Central memory CD8-positive, alpha-beta T cell (primary cell): Measurements from ENCODE around the gene SPATS2L.

Experiments
- ATAC-seq: fragments of 150-1000 bp; cut with Tn5 transposase; replicated peaks from 2 replicates; pipeline ENCODE4 v1.10.0; 2022; ENCODE audit warnings: mild to moderate bottlenecking, moderate FRiP score, moderate number of reproducible peaks; ENCODE audit not compliant: poor library complexity, severe bottlenecking; ENCODE audit errors: extremely low read depth
- DNase-seq, 2 donors: peaks; one replicate each; pipeline ENCODE4 v3.0.0; 2021; ENCODE audit warnings: low spot score in 2 of 2
- H3K27ac Mint-ChIP-seq: one replicate; pipeline ENCODE4 v1.8.0; 2022; ENCODE audit warnings: low read depth, mild to moderate bottlenecking, moderate library complexity, mixed read lengths
- H3K27me3 Mint-ChIP-seq: one replicate; pipeline ENCODE4 v1.8.0; 2022; ENCODE audit warnings: mixed read lengths
- H3K36me3 Mint-ChIP-seq: one replicate; pipeline ENCODE4 v1.8.0; 2022; ENCODE audit warnings: mild to moderate bottlenecking, moderate library complexity, mixed read lengths; ENCODE audit not compliant: insufficient read depth
- H3K4me1 Mint-ChIP-seq: one replicate; pipeline ENCODE4 v1.8.0; 2022; ENCODE audit warnings: mixed read lengths
- H3K4me3 Mint-ChIP-seq: one replicate; pipeline ENCODE4 v1.8.0; 2022; ENCODE audit warnings: mild to moderate bottlenecking, moderate library complexity, mixed read lengths
- H3K9me3 Mint-ChIP-seq: one replicate; pipeline ENCODE4 v1.8.0; 2022; ENCODE audit warnings: mixed read lengths

The SPATS2L gene

DNA sequence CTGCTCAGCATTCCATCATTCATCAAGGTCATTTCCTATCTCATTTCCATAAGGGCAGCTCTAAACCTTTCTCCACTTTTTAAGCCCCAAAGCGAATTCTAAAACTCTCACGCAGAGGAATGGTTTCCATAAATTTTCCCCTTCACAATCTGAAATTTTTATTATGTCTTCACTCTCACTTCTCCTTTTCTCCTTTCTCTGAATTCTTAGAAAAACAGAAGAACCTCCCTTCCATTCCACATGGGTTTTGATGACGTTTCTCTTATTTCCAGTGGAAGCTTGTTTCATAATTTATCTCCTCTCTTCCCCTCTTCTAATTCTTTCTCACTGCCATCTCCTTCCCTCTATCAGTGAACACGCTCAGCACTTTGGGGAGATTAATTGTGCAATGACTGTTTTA, 97.3 kb downstream of the SPATS2L start:
- no peaks in the 10 kb centered on the region for H3K36me3 Mint-ChIP-seq
- no peak overlapping the region for H3K27ac Mint-ChIP-seq
- ATAC-seq (no peak), DNase-seq (no peak)
- no peak overlapping the region for H3K4me3 Mint-ChIP-seq
- H3K27me3 Mint-ChIP-seq: no peaks in the 10 kb centered on the region
- H3K9me3 Mint-ChIP-seq: no peaks in the 10 kb centered on the region
- H3K4me1 Mint-ChIP-seq: peaks cover 12% of the 10 kb centered on the region

DNA sequence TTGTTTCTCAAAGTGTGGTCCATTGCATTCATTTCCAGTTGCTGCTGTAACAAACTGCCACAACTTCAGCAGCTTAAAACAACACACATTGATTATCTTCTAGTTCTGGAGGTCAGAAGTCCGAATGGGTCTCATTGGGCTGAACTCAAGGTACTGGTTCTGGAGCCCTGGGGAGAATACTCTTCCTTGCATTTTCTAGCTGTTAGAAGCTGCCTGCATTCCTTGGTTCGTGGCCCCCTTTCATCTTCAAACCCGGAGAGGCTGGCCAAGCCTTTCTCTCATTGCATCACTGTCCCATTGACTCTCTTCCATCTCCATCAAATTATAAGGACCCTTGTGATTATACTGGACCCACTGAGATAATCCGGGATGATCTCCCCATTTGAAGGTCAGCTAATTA, 98.1 kb downstream of the SPATS2L start:
- ATAC-seq (no peak), DNase-seq (no peak)
- peaks cover 12% of the 10 kb centered on the region for H3K4me1 Mint-ChIP-seq
- H3K4me3 Mint-ChIP-seq: no peak overlapping the region
- no peaks in the 10 kb centered on the region for H3K36me3 Mint-ChIP-seq
- no peak overlapping the region for H3K27ac Mint-ChIP-seq
- no peaks in the 10 kb centered on the region for H3K9me3 Mint-ChIP-seq
- H3K27me3 Mint-ChIP-seq: no peaks in the 10 kb centered on the region

- no peak overlapping the region for H3K27ac Mint-ChIP-seq
- no peaks in the 10 kb centered on the region for H3K27me3 Mint-ChIP-seq
- ATAC-seq (no peak), DNase-seq (no peak)
- H3K9me3 Mint-ChIP-seq: no peaks in the 10 kb centered on the region
- no peaks in the 10 kb centered on the region for H3K36me3 Mint-ChIP-seq
- no peak overlapping the region for H3K4me3 Mint-ChIP-seq
- H3K4me1 Mint-ChIP-seq: peaks cover 12% of the 10 kb centered on the region
Measured at GRCh38 chr2:200405599-200406298, 99.3 kb downstream of the SPATS2L start.

- H3K9me3 Mint-ChIP-seq: no peaks in the 10 kb centered on the region
- peaks cover 12% of the 10 kb centered on the region for H3K4me1 Mint-ChIP-seq
- no peaks in the 10 kb centered on the region for H3K27me3 Mint-ChIP-seq
- ATAC-seq: no peak
- DNase-seq: no peak
- no peak overlapping the region for H3K27ac Mint-ChIP-seq
- H3K4me3 Mint-ChIP-seq: no peak overlapping the region
- no peaks in the 10 kb centered on the region for H3K36me3 Mint-ChIP-seq
Measured at GRCh38 chr2:200406379-200406778, 99.9 kb downstream of the SPATS2L start.

- ATAC-seq (no peak), DNase-seq (no peak)
- H3K27ac Mint-ChIP-seq: no peak overlapping the region
- H3K9me3 Mint-ChIP-seq: no peaks in the 10 kb centered on the region
- H3K4me1 Mint-ChIP-seq: peaks cover 12% of the 10 kb centered on the region
- no peaks in the 10 kb centered on the region for H3K36me3 Mint-ChIP-seq
- H3K27me3 Mint-ChIP-seq: no peaks in the 10 kb centered on the region
- H3K4me3 Mint-ChIP-seq: peak overlapping the region; percentile 18
Measured at GRCh38 chr2:200408428-200409316, 102.2 kb downstream of the SPATS2L start.

DNA sequence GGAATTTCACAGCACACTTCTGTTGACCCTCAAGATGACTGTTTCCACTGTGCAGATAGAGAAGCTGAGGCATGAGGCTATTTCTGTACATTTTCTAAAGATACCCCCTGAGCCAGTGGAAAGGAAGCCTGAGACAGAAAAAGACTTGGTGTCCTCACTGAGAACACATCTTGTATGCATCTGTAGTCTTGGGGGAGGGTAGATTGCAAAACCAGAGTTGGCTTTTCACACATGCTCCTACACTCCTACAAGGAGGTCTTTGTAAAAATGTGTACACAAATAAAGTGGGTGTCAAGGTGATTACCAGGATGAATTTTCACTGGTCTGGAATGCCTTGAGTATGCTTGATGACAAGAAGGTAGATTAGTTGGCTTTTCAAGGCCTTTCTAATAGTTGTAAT, 105.3 kb downstream of the SPATS2L start:
- ATAC-seq: no peak
- Mint-ChIP-seq H3K27me3 (no peaks in the 10 kb centered on the region), H3K4me3 (no peak overlapping the region), H3K36me3 (no peaks in the 10 kb centered on the region), H3K27ac (no peak overlapping the region), H3K9me3 (no peaks in the 10 kb centered on the region), H3K4me1 (peaks cover 8% of the 10 kb centered on the region)
- DNase-seq: no peak

- H3K27me3 Mint-ChIP-seq: no peaks in the 10 kb centered on the region
- no peak overlapping the region for H3K4me3 Mint-ChIP-seq
- ATAC-seq (no peak), DNase-seq (no peak)
- no peaks in the 10 kb centered on the region for H3K36me3 Mint-ChIP-seq
- H3K27ac Mint-ChIP-seq: no peak overlapping the region
- H3K4me1 Mint-ChIP-seq: no peaks in the 10 kb centered on the region
- H3K9me3 Mint-ChIP-seq: no peaks in the 10 kb centered on the region
Measured at GRCh38 chr2:200414367-200414766, 107.9 kb downstream of the SPATS2L start.

GRCh38 chr2:200415455-200415854, 109.0 kb downstream of the SPATS2L start:
- DNase-seq: no peak

DNA sequence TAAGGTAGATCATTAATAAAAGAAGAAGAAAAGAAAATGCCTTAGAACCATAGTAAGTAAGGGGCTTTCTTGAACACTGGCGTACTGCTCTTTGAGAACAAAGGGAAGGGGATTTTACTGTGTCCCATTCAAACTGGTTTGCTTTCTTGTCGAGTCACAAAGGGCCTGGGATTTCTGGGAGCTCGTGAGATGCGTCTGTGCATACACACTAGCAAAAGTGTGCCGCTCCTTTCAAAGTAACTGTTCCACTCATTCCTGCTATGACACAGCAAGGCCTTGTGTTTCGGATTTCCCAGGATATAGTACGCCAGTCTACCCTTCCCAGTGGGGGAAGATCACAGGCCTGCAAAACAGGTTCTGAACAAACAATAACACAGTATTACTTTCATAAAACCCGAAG, 110.4 kb downstream of the SPATS2L start:
- DNase-seq: no peak
- H3K36me3 Mint-ChIP-seq: no peaks in the 10 kb centered on the region
- H3K4me1 Mint-ChIP-seq: no peaks in the 10 kb centered on the region
- H3K27ac Mint-ChIP-seq: no peak overlapping the region
- H3K4me3 Mint-ChIP-seq: no peak overlapping the region
- ATAC-seq: no peak
- no peaks in the 10 kb centered on the region for H3K27me3 Mint-ChIP-seq
- H3K9me3 Mint-ChIP-seq: no peaks in the 10 kb centered on the region

More at GRCh38 chr2:200415455-200415854, 109.0 kb downstream of the SPATS2L start:
- no peaks in the 10 kb centered on the region for H3K4me1 Mint-ChIP-seq
- no peak for ATAC-seq
- H3K27me3 Mint-ChIP-seq: no peaks in the 10 kb centered on the region
- no peaks in the 10 kb centered on the region for H3K36me3 Mint-ChIP-seq
- H3K9me3 Mint-ChIP-seq: no peaks in the 10 kb centered on the region
- H3K4me3 Mint-ChIP-seq: no peak overlapping the region
- H3K27ac Mint-ChIP-seq: no peak overlapping the region

DNA sequence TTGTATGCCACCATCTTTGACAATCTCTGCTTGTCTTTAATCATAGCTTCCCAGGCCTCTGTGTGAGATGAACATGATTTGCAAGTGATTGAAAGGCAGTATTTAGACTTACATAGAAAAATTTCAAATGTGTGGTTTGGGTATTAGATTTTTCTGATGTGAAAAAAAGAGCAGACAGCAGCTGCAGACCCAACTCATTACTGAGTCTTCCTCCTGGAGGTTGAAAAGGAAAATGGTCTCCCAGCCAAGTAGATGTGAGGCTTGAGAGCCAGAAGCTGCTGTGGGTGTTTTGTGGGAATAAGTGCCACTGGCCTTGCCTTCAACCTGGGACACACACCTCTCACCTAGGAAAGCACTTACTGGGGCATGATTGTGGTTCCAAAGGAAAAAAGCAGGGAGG, 110.9 kb downstream of the SPATS2L start:
- H3K4me3 Mint-ChIP-seq: no peak overlapping the region
- no peaks in the 10 kb centered on the region for H3K36me3 Mint-ChIP-seq
- DNase-seq: no peak
- no peaks in the 10 kb centered on the region for H3K4me1 Mint-ChIP-seq
- no peak for ATAC-seq
- H3K9me3 Mint-ChIP-seq: no peaks in the 10 kb centered on the region
- no peaks in the 10 kb centered on the region for H3K27me3 Mint-ChIP-seq
- H3K27ac Mint-ChIP-seq: no peak overlapping the region

DNA sequence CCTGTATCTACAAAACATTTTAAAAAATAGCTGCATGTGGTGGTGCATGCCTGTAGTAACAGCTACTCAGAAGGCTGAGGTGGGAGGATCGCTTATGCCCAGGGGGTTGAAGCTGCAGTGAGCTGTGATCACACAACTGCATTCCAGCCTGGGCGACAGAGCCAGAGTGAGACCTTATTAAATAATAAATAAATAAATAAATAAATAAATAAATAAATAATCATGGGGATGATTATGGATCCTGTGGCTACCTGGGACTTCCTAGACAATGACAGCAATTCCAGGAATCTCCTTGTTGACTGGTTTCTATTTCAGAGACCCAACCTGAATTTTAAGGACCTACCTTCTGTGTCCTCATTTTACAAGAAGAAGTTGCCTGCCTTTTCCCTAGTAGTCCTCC, 111.9 kb downstream of the SPATS2L start:
- DNase-seq (no peak), ATAC-seq (no peak)
- no peaks in the 10 kb centered on the region for H3K4me1 Mint-ChIP-seq
- no peaks in the 10 kb centered on the region for H3K9me3 Mint-ChIP-seq
- H3K27ac Mint-ChIP-seq: no peak overlapping the region
- H3K36me3 Mint-ChIP-seq: no peaks in the 10 kb centered on the region
- H3K27me3 Mint-ChIP-seq: no peaks in the 10 kb centered on the region
- no peak overlapping the region for H3K4me3 Mint-ChIP-seq

DNA sequence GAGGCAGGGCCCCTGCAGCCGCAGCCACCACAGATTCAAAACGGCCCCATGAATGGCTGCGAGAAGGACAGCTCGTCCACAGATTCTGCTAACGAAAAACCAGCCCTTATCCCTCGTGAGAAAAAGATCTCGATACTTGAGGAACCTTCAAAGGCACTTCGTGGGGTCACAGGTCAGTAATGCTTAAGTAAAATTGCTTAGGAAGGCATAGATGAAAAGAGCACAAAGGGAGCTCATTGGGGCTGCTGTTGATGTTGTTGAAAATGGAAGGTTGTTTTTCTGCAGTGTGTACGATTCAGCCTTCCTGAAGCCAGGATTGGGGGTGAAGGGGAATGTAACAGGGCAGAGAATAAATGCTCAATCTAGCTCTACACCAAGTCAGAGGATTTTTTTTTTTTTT, 112.8 kb downstream of the SPATS2L start:
- Mint-ChIP-seq H3K27me3 (no peaks in the 10 kb centered on the region), H3K4me3 (no peak overlapping the region), H3K9me3 (no peaks in the 10 kb centered on the region), H3K27ac (no peak overlapping the region), H3K4me1 (no peaks in the 10 kb centered on the region), H3K36me3 (no peaks in the 10 kb centered on the region)
- DNase-seq: no peak
- no peak for ATAC-seq

GRCh38 chr2:200421270-200421669, 114.8 kb downstream of the SPATS2L start:
- Mint-ChIP-seq H3K27me3 (no peaks in the 10 kb centered on the region), H3K4me1 (no peaks in the 10 kb centered on the region), H3K27ac (no peak overlapping the region), H3K4me3 (no peak overlapping the region), H3K36me3 (peaks cover 3% of the 10 kb centered on the region), H3K9me3 (no peaks in the 10 kb centered on the region)
- no peak for ATAC-seq
- DNase-seq: no peak
